ENCODE results near the gene PCYT1A. TPM values are rescaled to one million over a fixed set of nuclear protein-coding genes. Genes with fewer than 3 reads are reported as not detected.

PCYT1A gene
- total RNA-seq, 1 donor from 2014 or later, result 55.2 TPM

GRCh38 chr3:196227121-196227561, 60.4 kb downstream of the PCYT1A start:
- Mint-ChIP-seq H3K36me3 (ENCODE audit: low read depth, unreplicated experiment) (no peaks in the 10 kb centered on the region), H3K4me3 (ENCODE audit: unreplicated experiment) (no peak overlapping the region), H3K27me3 (ENCODE audit: unreplicated experiment) (peaks cover 4% of the 10 kb centered on the region), H3K4me1 (ENCODE audit: unreplicated experiment) (no peaks in the 10 kb centered on the region), H3K9me3 (ENCODE audit: unreplicated experiment) (no peaks in the 10 kb centered on the region), H3K27ac (ENCODE audit: unreplicated experiment) (no peak overlapping the region)
- no peak for DNase-seq (ENCODE audit: low spot score)
- no peak for TF ChIP-seq CTCF (IDR thresholded peaks at IDR 0.05; ENCODE audit: unreplicated experiment)

GRCh38 chr3:196225763-196226364, 61.7 kb downstream of the PCYT1A start:
- no peak overlapping the region for H3K27ac Mint-ChIP-seq (ENCODE audit: unreplicated experiment)
- TF ChIP-seq CTCF (IDR thresholded peaks at IDR 0.05; ENCODE audit: unreplicated experiment), result no peak
- H3K4me1 Mint-ChIP-seq (ENCODE audit: unreplicated experiment), result no peaks in the 10 kb centered on the region
- peaks cover 3% of the 10 kb centered on the region for H3K27me3 Mint-ChIP-seq (ENCODE audit: unreplicated experiment)
- H3K9me3 Mint-ChIP-seq (ENCODE audit: unreplicated experiment), result no peaks in the 10 kb centered on the region
- H3K4me3 Mint-ChIP-seq (ENCODE audit: unreplicated experiment), result no peak overlapping the region
- no peaks in the 10 kb centered on the region for H3K36me3 Mint-ChIP-seq (ENCODE audit: low read depth, unreplicated experiment)
- DNase-seq (ENCODE audit: low spot score), result no peak

DNA sequence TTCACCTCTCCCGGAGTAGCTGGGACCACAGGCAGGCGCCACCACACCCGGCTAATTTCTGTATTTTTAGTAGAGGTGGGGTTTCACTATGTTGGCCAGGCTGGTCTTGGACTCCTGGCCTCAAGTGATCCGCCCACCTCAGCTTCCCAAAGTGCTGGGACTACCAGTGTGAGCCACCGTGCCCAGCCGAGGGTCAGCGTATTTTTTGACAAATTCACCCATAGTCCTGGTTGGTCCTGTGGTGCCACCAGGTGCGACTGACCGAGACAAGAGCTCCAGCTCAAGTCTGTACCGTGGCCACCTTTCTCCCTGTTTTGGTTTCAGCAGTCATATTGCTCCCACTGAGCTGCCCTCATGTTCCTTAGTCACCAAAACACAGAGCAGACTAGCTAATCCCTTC, 62.4 kb downstream of the PCYT1A start:
- no peaks in the 10 kb centered on the region for H3K4me1 Mint-ChIP-seq (ENCODE audit: unreplicated experiment)
- TF ChIP-seq CTCF (IDR thresholded peaks at IDR 0.05; ENCODE audit: unreplicated experiment), result no peak
- H3K4me3 Mint-ChIP-seq (ENCODE audit: unreplicated experiment), result no peak overlapping the region
- H3K36me3 Mint-ChIP-seq (ENCODE audit: low read depth, unreplicated experiment), result no peaks in the 10 kb centered on the region
- peaks cover 3% of the 10 kb centered on the region for H3K27me3 Mint-ChIP-seq (ENCODE audit: unreplicated experiment)
- H3K9me3 Mint-ChIP-seq (ENCODE audit: unreplicated experiment), result no peaks in the 10 kb centered on the region
- H3K27ac Mint-ChIP-seq (ENCODE audit: unreplicated experiment), result no peak overlapping the region
- DNase-seq (ENCODE audit: low spot score), result no peak

DNA sequence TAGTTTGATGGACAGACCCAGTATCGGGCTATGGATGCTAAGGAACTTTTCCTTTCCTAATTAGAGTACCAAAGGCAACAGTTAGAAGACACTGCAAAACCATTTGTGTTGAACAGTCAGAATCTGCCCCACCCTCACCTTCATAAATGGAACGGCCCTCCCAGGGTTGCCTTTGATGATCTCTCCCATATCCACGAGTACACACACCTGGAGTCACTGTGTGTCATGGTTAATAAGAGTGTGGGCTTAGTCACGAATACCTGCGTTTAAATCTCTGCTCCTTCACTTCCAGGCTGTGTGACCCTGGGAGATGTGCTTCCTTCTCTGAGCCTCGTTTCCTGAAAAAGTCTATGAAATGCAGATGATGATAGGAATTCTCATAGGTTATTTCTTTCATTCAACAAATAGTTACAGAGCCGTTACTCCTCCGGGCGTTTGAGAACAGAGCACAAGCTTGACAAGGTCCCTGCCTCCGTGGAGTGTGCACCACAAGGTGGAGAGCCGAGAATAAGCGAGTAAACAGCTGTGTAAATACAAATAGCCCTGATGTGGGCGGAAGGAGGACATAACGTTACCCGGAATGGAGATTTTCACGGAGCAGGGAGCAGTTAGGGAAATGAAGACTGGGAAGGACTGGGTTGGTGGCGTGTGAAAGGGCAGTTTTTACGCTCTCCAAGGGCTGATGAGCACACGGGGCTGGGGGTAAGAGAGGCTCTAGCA, 64.5 kb downstream of the PCYT1A start:
- H3K27ac Mint-ChIP-seq (ENCODE audit: unreplicated experiment), result no peak overlapping the region
- no peaks in the 10 kb centered on the region for H3K4me1 Mint-ChIP-seq (ENCODE audit: unreplicated experiment)
- H3K36me3 Mint-ChIP-seq (ENCODE audit: low read depth, unreplicated experiment), result no peaks in the 10 kb centered on the region
- no peak for TF ChIP-seq CTCF (IDR thresholded peaks at IDR 0.05; ENCODE audit: unreplicated experiment)
- no peak overlapping the region for H3K4me3 Mint-ChIP-seq (ENCODE audit: unreplicated experiment)
- H3K27me3 Mint-ChIP-seq (ENCODE audit: unreplicated experiment), result peaks cover 5% of the 10 kb centered on the region
- no peaks in the 10 kb centered on the region for H3K9me3 Mint-ChIP-seq (ENCODE audit: unreplicated experiment)
- no peak for DNase-seq (ENCODE audit: low spot score)

DNA sequence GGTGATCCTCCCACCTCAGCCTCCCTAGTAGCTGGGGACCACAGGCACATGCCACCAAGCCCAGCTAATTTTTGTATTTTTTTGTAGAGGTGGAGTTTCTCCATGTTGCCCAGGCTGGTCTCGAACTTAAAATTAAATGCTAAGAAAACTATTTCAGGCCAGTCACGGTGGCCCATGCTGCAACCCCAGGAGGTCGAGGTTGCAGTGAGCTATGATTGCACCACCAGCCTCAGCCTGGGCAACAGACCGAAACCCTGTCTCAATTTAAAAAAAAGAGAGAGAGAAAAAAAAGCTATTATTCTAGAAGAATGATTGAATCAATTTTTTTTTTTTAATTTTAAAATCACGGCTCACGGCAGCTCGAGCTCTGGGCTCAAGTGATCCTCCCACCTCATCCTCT, 66.5 kb downstream of the PCYT1A start:
- DNase-seq (ENCODE audit: low spot score), result no peak
- no peaks in the 10 kb centered on the region for H3K4me1 Mint-ChIP-seq (ENCODE audit: unreplicated experiment)
- no peaks in the 10 kb centered on the region for H3K9me3 Mint-ChIP-seq (ENCODE audit: unreplicated experiment)
- H3K36me3 Mint-ChIP-seq (ENCODE audit: low read depth, unreplicated experiment), result no peaks in the 10 kb centered on the region
- peaks cover 2% of the 10 kb centered on the region for H3K27me3 Mint-ChIP-seq (ENCODE audit: unreplicated experiment)
- no peak overlapping the region for H3K27ac Mint-ChIP-seq (ENCODE audit: unreplicated experiment)
- TF ChIP-seq CTCF (IDR thresholded peaks at IDR 0.05; ENCODE audit: unreplicated experiment), result no peak
- H3K4me3 Mint-ChIP-seq (ENCODE audit: unreplicated experiment), result no peak overlapping the region

Data from endothelial cell (in vitro differentiated cells).